Measurements from ENCODE around the gene STYXL1. TPM values are rescaled to one million over a fixed set of nuclear protein-coding genes. Genes with fewer than 3 reads are reported as not detected.
"Not testable (repeated sequence)": the region's sequence is repeated elsewhere in the genome, so short reads cannot be mapped to it uniquely, and the experiment has no call there.

STYXL1 gene
- total RNA-seq, result 10 to 100 TPM in 2 of 4 donors, 1 to 10 TPM in 2; 8.7 to 18.1 (median 12.5) TPM

GRCh38 chr7:76047811-76048667 lies at the start of gene STYXL1, which contains the start of gene MDH2:
STYXL1 (minus strand) TSS chr7:76048000; CDS start chr7:76030523, 17,477 bp downstream.
MDH2 (plus strand) TSS chr7:76048106; CDS start chr7:76048161, 55 bp downstream.
- peak within 1 kb of the TSS; percentile 94 to 95 for H3K4me3 ChIP-seq
- TF ChIP-seq POLR2AphosphoS5 (IDR thresholded peaks at IDR 0.05) (peak; percentile 86), POLR2A (IDR thresholded peaks at IDR 0.05) (peak; percentile 76 to 80), EP300 (IDR thresholded peaks at IDR 0.05) (no peak)
- no peaks in the 10 kb centered on the region for H3K27me3 ChIP-seq
- no peaks in the 10 kb centered on the region for H3K9me3 ChIP-seq
- H3K27ac ChIP-seq, result peak within 1 kb of the TSS; percentile 85 to 97 (median 96)
- H3K4me1 ChIP-seq, result peaks cover 0 to 69% (median 14%) of the 10 kb centered on the region in 3 donors
- peak; percentile 98 for ATAC-seq
- peaks cover 0 to 24% of the 10 kb centered on the region in 2 donors for H3K36me3 ChIP-seq
- 0% methylated on average over 9 of the region's 58 CpGs; no CpG with 5 or more reads in 1 of the 2 donors for WGBS, 2 donors (ENCODE audit: low coverage in 1 of 2)

GRCh38 chr7:76095908-76096307 lies 48.1 kb upstream of the STYXL1 start:
- no peak for ATAC-seq
- WGBS, 2 donors (ENCODE audit: low coverage in 1 of 2), result 76 to 86% methylated on average over 2 to 3 of the region's 3 CpGs
- TF ChIP-seq CTCF (IDR thresholded peaks at IDR 0.05) (no peak), EP300 (IDR thresholded peaks at IDR 0.05) (no peak), POLR2A (IDR thresholded peaks at IDR 0.05) (no peak), POLR2AphosphoS5 (IDR thresholded peaks at IDR 0.05) (no peak)

GRCh38 chr7:76094326-76094725 lies 46.5 kb upstream of the STYXL1 start:
- ATAC-seq, H3K4me1 ChIP-seq, H3K9me3 ChIP-seq, H3K4me3 ChIP-seq, H3K36me3 ChIP-seq, H3K27ac ChIP-seq: not testable (repeated sequence)
- WGBS, 2 donors (ENCODE audit: low coverage in 1 of 2), result 84 to 100% methylated on average over 1 to 4 of the region's 5 CpGs
- peaks cover 30% of the 10 kb centered on the region for H3K27me3 ChIP-seq

More at GRCh38 chr7:76095908-76096307, 48.1 kb upstream of the STYXL1 start:
- no peaks in the 10 kb centered on the region for H3K9me3 ChIP-seq
- no peak overlapping the region for H3K4me3 ChIP-seq
- no peaks in the 10 kb centered on the region for H3K4me1 ChIP-seq
- no peak overlapping the region for H3K27ac ChIP-seq
- peaks cover 24% of the 10 kb centered on the region for H3K27me3 ChIP-seq
- H3K36me3 ChIP-seq, result no peaks in the 10 kb centered on the region

GRCh38 chr7:76093531-76093930 lies 45.7 kb upstream of the STYXL1 start:
- H3K27ac ChIP-seq, ATAC-seq, H3K4me3 ChIP-seq, H3K36me3 ChIP-seq, H3K4me1 ChIP-seq, H3K9me3 ChIP-seq: not testable (repeated sequence)
- H3K27me3 ChIP-seq, result peaks cover 30% of the 10 kb centered on the region
- 80 to 90% methylated on average over 2 of the region's 5 CpGs for WGBS, 2 donors (ENCODE audit: low coverage in 1 of 2)

- peaks cover 30% of the 10 kb centered on the region for H3K27me3 ChIP-seq
- no peaks in the 10 kb centered on the region for H3K4me1 ChIP-seq
- 79 to 83% methylated on average over 2 to 5 of the region's 5 CpGs for WGBS, 2 donors (ENCODE audit: low coverage in 1 of 2)
- no peaks in the 10 kb centered on the region for H3K36me3 ChIP-seq
- no peak for ATAC-seq
- H3K27ac ChIP-seq, result no peak overlapping the region
- no peak for TF ChIP-seq POLR2AphosphoS5 (IDR thresholded peaks at IDR 0.05)
- no peak for TF ChIP-seq POLR2A (IDR thresholded peaks at IDR 0.05)
- no peak for TF ChIP-seq EP300 (IDR thresholded peaks at IDR 0.05)
- no peak for TF ChIP-seq CTCF (IDR thresholded peaks at IDR 0.05)
- no peaks in the 10 kb centered on the region for H3K9me3 ChIP-seq
- H3K4me3 ChIP-seq, result no peak overlapping the region
These were observed 43.7 kb upstream of the STYXL1 start for GRCh38 chr7:76091506-76091905.

GRCh38 chr7:76089865-76090475 lies 42.2 kb upstream of the STYXL1 start:
- Histone ChIP-seq H3K27ac (no peak overlapping the region), H3K4me1 (no peaks in the 10 kb centered on the region), H3K27me3 (peaks cover 26% of the 10 kb centered on the region), H3K4me3 (no peak overlapping the region), H3K9me3 (no peaks in the 10 kb centered on the region), H3K36me3 (no peaks in the 10 kb centered on the region)
- TF ChIP-seq POLR2AphosphoS5 (IDR thresholded peaks at IDR 0.05) (no peak), POLR2A (IDR thresholded peaks at IDR 0.05) (no peak), EP300 (IDR thresholded peaks at IDR 0.05) (no peak), CTCF (IDR thresholded peaks at IDR 0.05) (no peak)
- ATAC-seq, result no peak
- 62 to 83% methylated on average over 3 to 10 of the region's 10 CpGs for WGBS, 2 donors (ENCODE audit: low coverage in 1 of 2)

GRCh38 chr7:76087362-76087791 lies 39.6 kb upstream of the STYXL1 start:
- H3K9me3 ChIP-seq, ATAC-seq, H3K27me3 ChIP-seq, H3K4me3 ChIP-seq, H3K36me3 ChIP-seq, H3K27ac ChIP-seq, H3K4me1 ChIP-seq: not testable (repeated sequence)
- whole genome bisulfite sequencing, 2 donors (ENCODE audit: low coverage in 1 of 2), result 6 to 18% methylated on average over 5 of the region's 5 CpGs
